ENCODE results near the gene KANK4.
"Not testable (repeated sequence)": the region's sequence is repeated elsewhere in the genome, so short reads cannot be mapped to it uniquely, and the experiment has no call there.

The KANK4 gene

DNA sequence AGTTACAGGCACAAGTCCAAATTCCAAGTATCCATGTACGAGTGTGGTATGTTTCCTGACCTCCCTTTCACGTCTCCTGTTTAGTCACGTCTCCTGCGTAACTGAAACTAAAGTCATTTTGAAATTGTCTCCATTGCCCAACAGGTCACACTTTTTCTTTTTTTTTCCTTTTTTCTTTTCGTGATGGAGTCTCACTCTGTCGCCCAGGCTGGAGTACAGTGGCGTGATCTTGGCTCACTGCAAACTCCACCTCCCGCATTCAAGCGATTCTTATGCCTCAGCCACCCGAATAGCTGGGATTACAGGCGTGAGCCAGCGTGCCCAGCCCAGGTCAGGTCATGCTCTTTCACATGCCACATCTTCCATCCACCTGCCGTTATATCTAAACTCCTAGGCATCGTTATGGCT, 86.4 kb downstream of the KANK4 start:
- Histone ChIP-seq H3K4me1 (ENCODE audit: control insufficient read depth, insufficient read depth, low read length) (peaks cover 41% of the 10 kb centered on the region), H3K9ac (ENCODE audit: low read length) (no peak overlapping the region), H3K9me3 (ENCODE audit: control insufficient read depth, insufficient read depth, low read depth, low read length) (no peaks in the 10 kb centered on the region), H3K27me3 (ENCODE audit: control insufficient read depth, insufficient read depth, low read length) (no peaks in the 10 kb centered on the region), H3K27ac (ENCODE audit: low read depth, low read length) (no peak overlapping the region), H3K36me3 (ENCODE audit: control insufficient read depth, insufficient read depth, low read length) (peaks cover 26% of the 10 kb centered on the region), H3K4me3 (ENCODE audit: low read depth, low read length) (no peak overlapping the region)

DNA sequence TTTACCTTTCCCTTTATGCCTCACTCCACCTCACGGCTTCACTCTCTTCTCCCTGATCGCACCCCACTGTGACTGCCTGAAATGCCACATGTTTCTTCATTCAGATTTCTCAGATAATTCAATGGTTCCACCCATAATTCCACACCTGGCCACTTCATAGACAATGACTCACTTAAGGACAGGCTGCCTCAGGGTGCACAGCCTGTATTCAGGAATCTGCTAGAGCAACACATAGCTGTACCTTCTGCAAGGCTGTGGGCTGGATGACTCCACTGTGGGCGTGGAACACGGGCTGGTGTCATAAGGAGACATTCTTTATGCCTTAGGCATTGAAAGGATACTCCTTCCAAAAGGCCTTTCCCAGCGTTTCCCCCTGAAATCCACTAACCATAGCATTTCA, 88.5 kb downstream of the KANK4 start:
- H3K36me3 ChIP-seq (ENCODE audit: control insufficient read depth, insufficient read depth, low read length), result peaks cover 44% of the 10 kb centered on the region
- no peak overlapping the region for H3K9ac ChIP-seq (ENCODE audit: low read length)
- H3K27ac ChIP-seq (ENCODE audit: low read depth, low read length), result no peak overlapping the region
- H3K27me3 ChIP-seq (ENCODE audit: control insufficient read depth, insufficient read depth, low read length), result no peaks in the 10 kb centered on the region
- no peak overlapping the region for H3K4me3 ChIP-seq (ENCODE audit: low read depth, low read length)
- H3K9me3 ChIP-seq (ENCODE audit: control insufficient read depth, insufficient read depth, low read depth, low read length), result no peaks in the 10 kb centered on the region
- peaks cover 31% of the 10 kb centered on the region for H3K4me1 ChIP-seq (ENCODE audit: control insufficient read depth, insufficient read depth, low read length)

DNA sequence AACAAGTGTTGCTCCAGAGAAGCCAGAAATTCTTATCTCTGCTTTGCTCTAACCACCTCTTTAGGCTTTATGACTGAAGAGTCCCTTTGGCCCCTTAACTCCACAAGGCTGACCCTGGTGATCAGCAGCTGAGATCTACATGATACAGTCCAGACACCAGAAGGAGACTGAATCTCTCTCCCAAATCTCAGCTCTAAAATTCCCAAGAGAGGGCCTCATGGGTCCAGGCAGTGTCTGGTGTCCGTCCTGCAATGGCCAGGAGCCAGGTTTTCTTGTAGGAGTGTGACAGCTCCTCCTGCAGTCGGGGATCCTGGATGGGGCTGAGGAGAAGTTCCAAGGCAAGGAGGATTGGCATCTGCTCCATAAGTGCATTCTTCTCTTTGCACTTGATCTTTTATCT, 89.3 kb downstream of the KANK4 start:
- H3K9me3 ChIP-seq (ENCODE audit: control insufficient read depth, insufficient read depth, low read depth, low read length), result no peaks in the 10 kb centered on the region
- H3K27me3 ChIP-seq (ENCODE audit: control insufficient read depth, insufficient read depth, low read length), result no peaks in the 10 kb centered on the region
- peaks cover 52% of the 10 kb centered on the region for H3K36me3 ChIP-seq (ENCODE audit: control insufficient read depth, insufficient read depth, low read length)
- H3K4me1 ChIP-seq (ENCODE audit: control insufficient read depth, insufficient read depth, low read length), result peaks cover 28% of the 10 kb centered on the region
- H3K9ac ChIP-seq (ENCODE audit: low read length), result peak overlapping the region; percentile 32
- H3K4me3 ChIP-seq (ENCODE audit: low read depth, low read length), result no peak overlapping the region
- no peak overlapping the region for H3K27ac ChIP-seq (ENCODE audit: low read depth, low read length)

GRCh38 chr1:62229468-62229867, 89.8 kb downstream of the KANK4 start:
- H3K27me3 ChIP-seq (ENCODE audit: control insufficient read depth, insufficient read depth, low read length), result no peaks in the 10 kb centered on the region
- H3K27ac ChIP-seq (ENCODE audit: low read depth, low read length), result no peak overlapping the region
- peaks cover 24% of the 10 kb centered on the region for H3K4me1 ChIP-seq (ENCODE audit: control insufficient read depth, insufficient read depth, low read length)
- H3K4me3 ChIP-seq (ENCODE audit: low read depth, low read length), result no peak overlapping the region
- H3K9ac ChIP-seq (ENCODE audit: low read length), result peak overlapping the region; percentile 32
- peaks cover 52% of the 10 kb centered on the region for H3K36me3 ChIP-seq (ENCODE audit: control insufficient read depth, insufficient read depth, low read length)
- H3K9me3 ChIP-seq (ENCODE audit: control insufficient read depth, insufficient read depth, low read depth, low read length), result no peaks in the 10 kb centered on the region

GRCh38 chr1:62228883-62229187, 90.4 kb downstream of the KANK4 start:
- no peaks in the 10 kb centered on the region for H3K9me3 ChIP-seq (ENCODE audit: control insufficient read depth, insufficient read depth, low read depth, low read length)
- no peak overlapping the region for H3K4me3 ChIP-seq (ENCODE audit: low read depth, low read length)
- H3K4me1 ChIP-seq (ENCODE audit: control insufficient read depth, insufficient read depth, low read length), result peaks cover 22% of the 10 kb centered on the region
- H3K9ac ChIP-seq (ENCODE audit: low read length), result peak overlapping the region; percentile 9
- peaks cover 57% of the 10 kb centered on the region for H3K36me3 ChIP-seq (ENCODE audit: control insufficient read depth, insufficient read depth, low read length)
- H3K27me3 ChIP-seq (ENCODE audit: control insufficient read depth, insufficient read depth, low read length), result no peaks in the 10 kb centered on the region
- no peak overlapping the region for H3K27ac ChIP-seq (ENCODE audit: low read depth, low read length)

DNA sequence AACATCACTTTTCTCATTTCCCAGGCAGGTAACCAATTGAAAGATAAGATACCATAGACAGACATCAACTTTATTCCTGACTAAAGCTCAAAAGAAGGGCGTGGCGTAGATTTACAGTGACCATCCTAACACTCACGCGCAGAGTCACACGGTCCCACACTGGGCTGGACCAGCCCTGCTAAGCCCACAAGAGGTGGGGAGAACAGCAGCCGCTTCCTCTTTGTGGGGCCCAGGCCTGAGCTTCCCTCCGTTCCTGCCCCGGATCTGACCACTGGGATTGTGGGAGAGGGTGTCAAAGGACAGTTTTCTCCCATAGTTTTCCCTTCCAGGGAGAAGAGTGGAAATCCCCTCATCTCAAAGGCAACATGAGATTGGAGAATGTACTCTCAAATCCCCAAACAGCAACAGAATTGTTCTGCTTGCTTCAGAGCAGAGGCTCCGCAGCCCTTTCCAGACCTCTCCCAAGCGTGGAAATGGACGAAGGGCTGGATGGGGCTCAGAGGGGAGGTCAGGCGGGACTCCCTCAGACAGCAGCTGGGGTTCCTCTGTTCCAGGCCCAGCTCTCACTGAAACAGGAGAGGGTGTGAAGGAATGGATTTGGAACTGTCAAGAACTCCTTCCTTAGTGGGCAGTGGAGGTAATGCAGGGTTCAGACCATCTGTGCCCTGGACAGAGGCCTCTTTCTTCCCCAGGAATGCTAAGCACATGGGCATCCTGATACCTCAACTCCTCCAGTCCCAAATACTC, 90.9 kb downstream of the KANK4 start:
- Histone ChIP-seq H3K9me3 (ENCODE audit: control insufficient read depth, insufficient read depth, low read depth, low read length) (no peaks in the 10 kb centered on the region), H3K27me3 (ENCODE audit: control insufficient read depth, insufficient read depth, low read length) (no peaks in the 10 kb centered on the region), H3K4me1 (ENCODE audit: control insufficient read depth, insufficient read depth, low read length) (peaks cover 22% of the 10 kb centered on the region), H3K36me3 (ENCODE audit: control insufficient read depth, insufficient read depth, low read length) (peaks cover 61% of the 10 kb centered on the region), H3K4me3 (ENCODE audit: low read depth, low read length) (no peak overlapping the region), H3K27ac (ENCODE audit: low read depth, low read length) (0 out of 2 replicates have a peak overlapping the region, but pooled peaks have one; percentile 5), H3K9ac (ENCODE audit: low read length) (peak overlapping the region; percentile 9)

GRCh38 chr1:62227496-62227895, 91.7 kb downstream of the KANK4 start:
- peaks cover 61% of the 10 kb centered on the region for H3K36me3 ChIP-seq (ENCODE audit: control insufficient read depth, insufficient read depth, low read length)
- no peaks in the 10 kb centered on the region for H3K9me3 ChIP-seq (ENCODE audit: control insufficient read depth, insufficient read depth, low read depth, low read length)
- H3K4me3 ChIP-seq (ENCODE audit: low read depth, low read length), result no peak overlapping the region

DNA sequence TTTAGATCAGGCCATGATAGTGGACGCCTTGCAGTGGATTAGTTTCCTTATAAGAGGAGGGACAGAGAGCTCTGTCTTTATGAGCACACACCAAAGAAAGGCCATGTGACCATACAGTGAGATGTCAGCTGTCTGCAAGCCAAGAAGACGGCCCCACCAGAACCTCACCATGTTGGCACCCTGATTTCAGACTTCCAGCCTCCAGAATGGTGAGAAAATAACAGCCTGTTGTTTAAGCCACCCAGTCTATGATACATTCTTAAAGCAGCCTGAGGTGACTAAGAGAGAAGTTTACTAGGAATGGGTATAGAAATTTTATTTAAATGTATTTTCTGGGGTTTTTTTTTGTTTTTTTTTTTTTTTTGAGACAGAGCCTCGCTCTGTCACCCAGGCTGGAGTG, 95.1 kb downstream of the KANK4 start:
- no peaks in the 10 kb centered on the region for H3K27me3 ChIP-seq (ENCODE audit: control insufficient read depth, insufficient read depth, low read length)
- H3K9ac ChIP-seq (ENCODE audit: low read length), result no peak overlapping the region

More at GRCh38 chr1:62227496-62227895, 91.7 kb downstream of the KANK4 start:
- Histone ChIP-seq H3K9ac (ENCODE audit: low read length) (no peak overlapping the region), H3K4me1 (ENCODE audit: control insufficient read depth, insufficient read depth, low read length) (peaks cover 22% of the 10 kb centered on the region), H3K27me3 (ENCODE audit: control insufficient read depth, insufficient read depth, low read length) (no peaks in the 10 kb centered on the region), H3K27ac (ENCODE audit: low read depth, low read length) (no peak overlapping the region)

DNA sequence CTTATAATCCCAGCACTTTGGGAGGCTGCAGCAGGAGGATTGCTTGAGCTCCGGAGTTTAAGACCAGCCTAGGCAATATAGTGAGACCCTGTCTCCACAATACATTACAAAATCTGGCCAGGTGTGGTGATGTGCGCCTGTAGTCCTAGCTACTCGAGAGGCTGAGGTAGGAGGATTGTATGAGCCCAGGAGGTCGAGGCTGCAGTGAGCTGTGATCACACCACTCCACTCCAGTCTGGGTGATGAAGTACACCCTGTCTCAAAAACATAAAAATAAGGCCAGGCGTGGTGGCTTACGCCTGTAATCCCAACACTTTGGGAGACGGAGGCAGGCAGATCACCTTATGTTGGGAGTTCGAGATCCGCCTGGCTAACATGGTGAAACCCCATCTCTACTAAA, 96.9 kb downstream of the KANK4 start:
- H3K27ac ChIP-seq (ENCODE audit: low read depth, low read length), result no peak overlapping the region
- no peaks in the 10 kb centered on the region for H3K27me3 ChIP-seq (ENCODE audit: control insufficient read depth, insufficient read depth, low read length)
- no peaks in the 10 kb centered on the region for H3K4me1 ChIP-seq (ENCODE audit: control insufficient read depth, insufficient read depth, low read length)
- H3K36me3 ChIP-seq (ENCODE audit: control insufficient read depth, insufficient read depth, low read length), result peaks cover 39% of the 10 kb centered on the region
- no peak overlapping the region for H3K4me3 ChIP-seq (ENCODE audit: low read depth, low read length)
- H3K9ac ChIP-seq (ENCODE audit: low read length), result no peak overlapping the region
- H3K9me3 ChIP-seq (ENCODE audit: control insufficient read depth, insufficient read depth, low read depth, low read length), result no peaks in the 10 kb centered on the region

More for the DNA sequence above, 95.1 kb downstream of the KANK4 start:
- no peak overlapping the region for H3K4me3 ChIP-seq (ENCODE audit: low read depth, low read length)
- no peak overlapping the region for H3K27ac ChIP-seq (ENCODE audit: low read depth, low read length)
- H3K4me1 ChIP-seq (ENCODE audit: control insufficient read depth, insufficient read depth, low read length), result peaks cover 10% of the 10 kb centered on the region
- no peaks in the 10 kb centered on the region for H3K9me3 ChIP-seq (ENCODE audit: control insufficient read depth, insufficient read depth, low read depth, low read length)
- H3K36me3 ChIP-seq (ENCODE audit: control insufficient read depth, insufficient read depth, low read length), result peaks cover 48% of the 10 kb centered on the region

- no peak overlapping the region for H3K27ac ChIP-seq (ENCODE audit: low read depth, low read length)
- H3K27me3 ChIP-seq (ENCODE audit: control insufficient read depth, insufficient read depth, low read length), result no peaks in the 10 kb centered on the region
Measured at GRCh38 chr1:62221171-62221570, 98.1 kb downstream of the KANK4 start.

DNA sequence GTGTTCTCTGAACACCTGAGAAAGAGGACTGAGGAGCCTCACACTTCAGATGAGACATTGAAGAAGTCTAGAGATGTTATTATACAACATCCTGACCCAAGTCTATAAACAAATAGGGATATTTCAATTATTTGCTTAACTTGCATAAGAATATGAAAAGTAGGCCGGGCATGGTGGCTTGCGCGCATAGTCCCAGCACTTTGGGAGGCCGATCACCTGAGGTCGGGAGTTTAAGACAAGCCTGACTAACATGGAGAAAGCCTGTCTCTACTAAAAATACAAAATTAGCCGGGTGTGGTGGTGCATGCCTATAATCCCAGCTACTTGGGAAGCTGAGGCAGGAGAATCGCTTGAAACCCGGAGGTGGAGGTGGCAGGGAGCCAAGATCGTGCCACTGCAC, 98.8 kb downstream of the KANK4 start:
- not testable (repeated sequence) for H3K4me1 ChIP-seq (ENCODE audit: control insufficient read depth, insufficient read depth, low read length); H3K9me3 ChIP-seq (ENCODE audit: control insufficient read depth, insufficient read depth, low read depth, low read length); H3K9ac ChIP-seq (ENCODE audit: low read length); H3K4me3 ChIP-seq (ENCODE audit: low read depth, low read length); H3K27me3 ChIP-seq (ENCODE audit: control insufficient read depth, insufficient read depth, low read length); H3K27ac ChIP-seq (ENCODE audit: low read depth, low read length)
- peaks cover 23% of the 10 kb centered on the region for H3K36me3 ChIP-seq (ENCODE audit: control insufficient read depth, insufficient read depth, low read length)

More at GRCh38 chr1:62221171-62221570, 98.1 kb downstream of the KANK4 start:
- no peaks in the 10 kb centered on the region for H3K4me1 ChIP-seq (ENCODE audit: control insufficient read depth, insufficient read depth, low read length)
- H3K9me3 ChIP-seq (ENCODE audit: control insufficient read depth, insufficient read depth, low read depth, low read length), result no peaks in the 10 kb centered on the region
- no peak overlapping the region for H3K4me3 ChIP-seq (ENCODE audit: low read depth, low read length)
- no peak overlapping the region for H3K9ac ChIP-seq (ENCODE audit: low read length)
- H3K36me3 ChIP-seq (ENCODE audit: control insufficient read depth, insufficient read depth, low read length), result peaks cover 29% of the 10 kb centered on the region

Data from HUES6 (cell line).